ENCODE measurements around the gene ISG20.

The ISG20 gene

GRCh38 chr15:88695101-88695500 lies 56.3 kb downstream of the ISG20 start:
- no peak for DNase-seq

DNA sequence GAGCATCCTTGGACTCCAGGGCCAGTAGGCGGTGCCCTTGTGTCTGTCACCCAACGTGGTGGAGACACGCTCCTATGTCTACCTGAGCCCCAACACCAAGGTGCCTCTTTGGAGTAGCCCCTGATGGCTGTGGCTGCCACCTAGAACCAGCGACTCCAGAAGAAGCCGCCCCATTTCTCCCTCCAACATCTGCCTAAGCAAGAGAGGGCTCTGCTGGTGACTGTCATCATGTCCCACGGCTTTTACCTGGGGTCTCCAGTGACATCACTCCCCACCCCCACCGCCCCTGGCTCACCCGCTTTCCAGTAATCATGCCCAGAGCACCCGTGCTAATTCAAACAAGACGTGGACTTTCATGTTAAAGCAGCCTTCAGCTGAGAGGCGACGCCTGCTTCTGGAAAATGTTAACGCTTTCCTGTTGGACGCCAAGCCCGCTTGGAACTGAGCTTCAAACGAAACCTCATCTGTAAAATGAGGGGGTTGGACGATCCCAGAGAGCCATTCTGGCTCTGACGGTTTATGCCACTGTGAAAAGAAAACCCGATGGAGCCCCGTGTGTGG lies 57.0 kb downstream of the ISG20 start:
- no peak for DNase-seq

DNA sequence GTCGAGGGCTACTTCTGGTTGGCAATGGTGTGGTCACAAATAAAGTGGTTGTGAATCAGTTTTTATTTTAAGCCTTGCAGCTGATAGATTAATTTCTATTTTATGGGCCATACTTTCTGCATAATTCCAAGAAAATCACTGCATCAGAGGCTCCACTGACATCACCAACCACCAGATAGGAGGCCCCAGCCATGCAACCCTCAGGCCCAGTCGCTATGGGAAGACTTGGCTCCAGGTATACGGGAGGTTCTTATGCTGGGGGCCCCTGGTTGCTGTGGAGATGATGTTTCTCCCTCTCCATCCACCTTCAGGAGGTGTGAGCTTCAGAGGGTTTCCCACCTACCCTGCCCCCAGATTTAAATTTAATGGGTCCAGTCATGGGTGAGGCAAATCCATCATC lies 57.4 kb downstream of the ISG20 start:
- no peak for DNase-seq

DNA sequence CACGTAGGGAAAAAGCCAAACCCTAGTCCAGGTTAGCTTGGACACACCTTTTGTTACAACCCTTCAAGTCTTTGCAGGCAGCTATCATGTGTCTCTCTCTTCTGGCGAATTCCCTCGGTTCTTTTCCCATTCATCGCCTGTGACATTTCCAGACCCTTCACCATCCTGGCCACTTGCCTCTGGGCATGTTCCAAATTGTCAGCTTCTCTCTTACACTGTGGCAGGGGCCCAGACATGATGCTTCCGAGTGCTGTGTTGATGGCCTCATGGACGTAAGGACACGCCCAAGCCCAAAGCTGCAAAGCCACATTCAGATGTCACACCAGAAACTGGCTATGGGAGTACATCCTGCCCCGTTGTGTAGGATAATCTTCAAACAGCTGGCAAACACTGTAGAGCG lies 58.5 kb downstream of the ISG20 start:
- DNase-seq = no peak

DNA sequence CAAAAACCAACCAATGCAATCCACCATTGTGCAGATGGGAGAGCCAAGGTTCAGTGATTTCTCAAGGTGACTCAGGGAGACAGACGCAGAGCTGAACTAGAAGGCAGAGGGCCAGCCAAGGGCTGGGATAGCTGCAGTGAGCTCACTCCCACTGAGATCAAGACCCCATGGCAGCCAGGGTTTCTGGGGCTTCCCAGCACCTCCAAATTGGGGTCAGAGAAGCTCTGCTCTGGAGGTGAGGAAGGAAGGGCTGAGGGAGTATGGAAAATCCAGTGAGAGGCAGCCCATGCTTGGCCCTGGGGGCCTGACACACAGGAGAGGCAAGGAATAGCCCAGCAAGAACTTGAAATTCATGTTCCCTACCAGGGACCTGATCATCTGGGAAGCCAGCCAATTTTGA lies 61.0 kb downstream of the ISG20 start:
- no peak for DNase-seq

DNA sequence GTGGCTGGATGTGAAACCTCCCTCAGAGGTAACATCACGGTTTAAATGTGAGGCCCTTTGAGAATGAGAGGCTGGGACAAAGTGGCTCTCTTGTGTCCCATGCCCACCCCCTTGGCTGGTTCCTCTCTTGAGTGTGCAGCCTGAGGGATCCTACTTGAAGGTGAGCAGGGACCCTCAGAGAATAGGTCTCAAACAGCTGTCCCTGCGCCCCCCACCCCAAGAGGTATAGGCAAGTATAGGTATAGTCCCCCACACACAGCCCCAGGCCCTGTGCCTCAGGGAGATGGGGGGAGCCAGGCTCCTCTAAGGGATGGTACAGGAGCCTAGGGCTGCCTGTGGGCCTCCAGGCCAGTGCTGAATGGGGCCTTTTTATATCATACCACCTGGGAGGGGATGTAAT lies 61.9 kb downstream of the ISG20 start:
- DNase-seq = no peak

GRCh38 chr15:88701561-88702095 lies 62.8 kb downstream of the ISG20 start:
- no peak for DNase-seq

- no peak for DNase-seq
These were observed 64.2 kb downstream of the ISG20 start for GRCh38 chr15:88702983-88703382.

DNA sequence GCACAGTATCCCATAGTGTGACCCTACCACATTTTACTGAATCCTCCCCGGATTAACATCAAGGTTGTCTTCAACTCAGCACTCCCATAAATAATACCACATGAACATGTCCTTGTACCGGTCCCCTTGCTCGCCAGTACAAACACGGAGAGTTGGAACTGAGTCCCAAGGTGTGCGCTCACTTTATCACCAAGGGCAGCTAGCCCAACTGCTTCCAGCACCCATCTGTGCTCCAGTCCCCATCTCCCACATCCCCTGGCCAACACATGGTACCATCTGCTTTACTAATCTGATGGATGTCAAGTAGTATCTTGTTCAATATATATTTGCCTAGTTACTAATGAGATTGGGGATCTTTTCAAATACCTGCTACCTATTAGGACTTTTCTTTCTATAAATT lies 64.7 kb downstream of the ISG20 start:
- no peak for DNase-seq

GRCh38 chr15:88704791-88705768 lies 66.3 kb downstream of the ISG20 start:
- no peak for DNase-seq

DNA sequence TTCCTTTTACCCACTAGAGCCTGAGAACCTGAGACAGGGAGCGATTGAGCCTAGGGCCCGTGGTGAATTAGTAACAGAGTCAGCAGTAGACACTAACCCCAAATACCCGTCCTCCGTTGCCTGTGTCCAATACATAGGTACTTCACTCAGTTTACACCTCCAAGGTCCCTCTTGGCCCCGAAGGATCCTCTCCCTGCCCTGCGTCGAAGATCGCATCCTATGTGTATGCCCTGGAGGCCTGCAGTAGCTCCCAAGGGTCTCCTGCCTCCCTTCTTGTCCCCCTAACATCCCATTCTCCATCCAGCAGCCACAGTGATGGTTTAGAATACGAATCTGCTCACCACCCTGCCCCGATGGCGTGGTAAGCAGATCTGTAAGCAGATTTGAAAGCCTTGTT lies 67.0 kb downstream of the ISG20 start:
- no peak for DNase-seq
